ENCODE measurements around the gene AHR. TPM values are rescaled to one million over a fixed set of nuclear protein-coding genes. Genes with fewer than 3 reads are reported as not detected.

Gene AHR
- total RNA-seq, 1 donor from 2014 or later = 49.7 TPM

GRCh38 chr7:17292843-17293242 is 5.6 kb upstream of the AHR start:
- no peak for TF ChIP-seq CTCF (IDR thresholded peaks at IDR 0.05; ENCODE audit: unreplicated experiment)
- Mint-ChIP-seq H3K4me1 (peaks cover 35% of the 10 kb centered on the region), H3K4me3 (no peak overlapping the region), H3K9me3 (peaks cover 3% of the 10 kb centered on the region), H3K27ac (no peak overlapping the region), H3K27me3 (ENCODE audit: low read depth) (peaks cover 2% of the 10 kb centered on the region), H3K36me3 (no peaks in the 10 kb centered on the region)
- DNase-seq (ENCODE audit: low spot score in 2 of 2, unreplicated experiment in 2 of 2) = no peak

- no peak overlapping the region for H3K27ac Mint-ChIP-seq
- TF ChIP-seq CTCF (IDR thresholded peaks at IDR 0.05; ENCODE audit: unreplicated experiment) = no peak
- H3K27me3 Mint-ChIP-seq (ENCODE audit: low read depth) = peaks cover 2% of the 10 kb centered on the region
- DNase-seq (ENCODE audit: low spot score in 2 of 2, unreplicated experiment in 2 of 2) = no peak
- H3K9me3 Mint-ChIP-seq = peaks cover 7% of the 10 kb centered on the region
- H3K4me1 Mint-ChIP-seq = peaks cover 32% of the 10 kb centered on the region
- no peaks in the 10 kb centered on the region for H3K36me3 Mint-ChIP-seq
- H3K4me3 Mint-ChIP-seq = no peak overlapping the region
These were observed 5.0 kb upstream of the AHR start for GRCh38 chr7:17293481-17293880.

- no peaks in the 10 kb centered on the region for H3K36me3 Mint-ChIP-seq
- H3K4me3 Mint-ChIP-seq = no peak overlapping the region
- peaks cover 7% of the 10 kb centered on the region for H3K9me3 Mint-ChIP-seq
- H3K27me3 Mint-ChIP-seq (ENCODE audit: low read depth) = peaks cover 12% of the 10 kb centered on the region
- peaks cover 32% of the 10 kb centered on the region for H3K4me1 Mint-ChIP-seq
- no peak for TF ChIP-seq CTCF (IDR thresholded peaks at IDR 0.05; ENCODE audit: unreplicated experiment)
- no peak for DNase-seq (ENCODE audit: low spot score in 2 of 2, unreplicated experiment in 2 of 2)
- peak overlapping the region; percentile 18 for H3K27ac Mint-ChIP-seq
These were observed 1.2 kb upstream of the AHR start for GRCh38 chr7:17297243-17297642.

- Mint-ChIP-seq H3K9me3 (peaks cover 7% of the 10 kb centered on the region), H3K27ac (no peak overlapping the region), H3K4me3 (peak overlapping the region; percentile 86), H3K27me3 (ENCODE audit: low read depth) (peaks cover 12% of the 10 kb centered on the region), H3K4me1 (peaks cover 27% of the 10 kb centered on the region), H3K36me3 (no peaks in the 10 kb centered on the region)
- peak; percentile 31 to 69 for DNase-seq (ENCODE audit: low spot score in 2 of 2, unreplicated experiment in 2 of 2)
- no peak for TF ChIP-seq CTCF (IDR thresholded peaks at IDR 0.05; ENCODE audit: unreplicated experiment)
These were observed 509 bp downstream of the AHR start for GRCh38 chr7:17298840-17299482.

GRCh38 chr7:17299483-17299991 is 1.1 kb downstream of the AHR start:
- Mint-ChIP-seq H3K27me3 (ENCODE audit: low read depth) (peaks cover 12% of the 10 kb centered on the region), H3K4me1 (peaks cover 32% of the 10 kb centered on the region), H3K9me3 (peaks cover 7% of the 10 kb centered on the region), H3K27ac (peak overlapping the region; percentile 75), H3K36me3 (no peaks in the 10 kb centered on the region), H3K4me3 (peak overlapping the region; percentile 86)
- DNase-seq (ENCODE audit: low spot score in 2 of 2, unreplicated experiment in 2 of 2) = no peak
- no peak for TF ChIP-seq CTCF (IDR thresholded peaks at IDR 0.05; ENCODE audit: unreplicated experiment)

All from mesothelial cell of epicardium (in vitro differentiated cells).